IPS-20b (cell line): ENCODE data around the gene SLC49A3.

Source experiments
- H3K27ac ChIP-seq: one replicate; pipeline ENCODE4 v1.5.1; 2013; ENCODE audit warnings: low read length
- H3K27me3 ChIP-seq: 2 replicates; pipeline ENCODE4 v1.6.1; 2013; ENCODE audit warnings: mild to moderate bottlenecking, low read length, inconsistent platforms; ENCODE audit not compliant: insufficient read depth
- H3K36me3 ChIP-seq: 2 replicates; pipeline ENCODE4 v1.6.1; 2013; ENCODE audit warnings: low read depth, mild to moderate bottlenecking, inconsistent platforms, low read length, moderate library complexity; ENCODE audit not compliant: insufficient read depth
- H3K4me1 ChIP-seq: 2 replicates; pipeline ENCODE4 v1.6.1; 2013; ENCODE audit warnings: mild to moderate bottlenecking, control low read depth, inconsistent platforms, low read length, moderate library complexity; ENCODE audit not compliant: insufficient read depth
- H3K4me3 ChIP-seq: 2 replicates; pipeline ENCODE4 v1.5.1; 2013; ENCODE audit warnings: mild to moderate bottlenecking, low read length, inconsistent platforms
- H3K9ac ChIP-seq: 2 replicates; pipeline ENCODE4 v1.6.1; 2013; ENCODE audit warnings: low read depth, mild to moderate bottlenecking, inconsistent platforms, low read length, moderate library complexity
- H3K9me3 ChIP-seq: 2 replicates; pipeline ENCODE4 v1.6.1; 2013; ENCODE audit warnings: mild to moderate bottlenecking, low read depth, low read length, inconsistent platforms; ENCODE audit not compliant: insufficient read depth

SLC49A3 gene

GRCh38 chr4:666822-667544, 22.0 kb downstream of the SLC49A3 start:
- peaks cover 14% of the 10 kb centered on the region for H3K36me3 ChIP-seq
- no peaks in the 10 kb centered on the region for H3K27me3 ChIP-seq

DNA sequence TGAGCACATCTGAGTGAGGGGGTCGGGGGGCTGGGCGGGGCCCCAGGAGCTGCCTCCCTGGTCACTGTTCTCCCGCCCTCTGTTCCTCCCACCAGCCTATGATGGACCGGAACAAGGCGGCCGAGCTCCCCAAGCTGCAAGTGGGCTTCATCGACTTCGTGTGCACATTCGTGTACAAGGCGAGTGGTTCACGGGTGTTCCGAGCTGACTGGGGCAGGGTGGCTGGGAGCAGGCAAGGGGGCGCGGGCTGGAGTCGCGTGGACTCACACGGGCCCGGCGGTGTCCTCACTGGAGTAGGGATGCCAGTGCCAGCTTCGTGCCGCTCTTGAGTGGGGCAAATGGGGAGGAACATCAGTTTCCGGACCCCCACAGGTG, 22.5 kb downstream of the SLC49A3 start:
- no peaks in the 10 kb centered on the region for H3K4me1 ChIP-seq
- no peak overlapping the region for H3K27ac ChIP-seq
- no peak overlapping the region for H3K4me3 ChIP-seq
- H3K27me3 ChIP-seq, result no peaks in the 10 kb centered on the region
- H3K36me3 ChIP-seq, result peaks cover 9% of the 10 kb centered on the region
- H3K9ac ChIP-seq, result no peak overlapping the region
- no peaks in the 10 kb centered on the region for H3K9me3 ChIP-seq

More at GRCh38 chr4:666822-667544, 22.0 kb downstream of the SLC49A3 start:
- Histone ChIP-seq H3K27ac (no peak overlapping the region), H3K4me1 (no peaks in the 10 kb centered on the region), H3K9ac (no peak overlapping the region), H3K4me3 (no peak overlapping the region), H3K9me3 (no peaks in the 10 kb centered on the region)

DNA sequence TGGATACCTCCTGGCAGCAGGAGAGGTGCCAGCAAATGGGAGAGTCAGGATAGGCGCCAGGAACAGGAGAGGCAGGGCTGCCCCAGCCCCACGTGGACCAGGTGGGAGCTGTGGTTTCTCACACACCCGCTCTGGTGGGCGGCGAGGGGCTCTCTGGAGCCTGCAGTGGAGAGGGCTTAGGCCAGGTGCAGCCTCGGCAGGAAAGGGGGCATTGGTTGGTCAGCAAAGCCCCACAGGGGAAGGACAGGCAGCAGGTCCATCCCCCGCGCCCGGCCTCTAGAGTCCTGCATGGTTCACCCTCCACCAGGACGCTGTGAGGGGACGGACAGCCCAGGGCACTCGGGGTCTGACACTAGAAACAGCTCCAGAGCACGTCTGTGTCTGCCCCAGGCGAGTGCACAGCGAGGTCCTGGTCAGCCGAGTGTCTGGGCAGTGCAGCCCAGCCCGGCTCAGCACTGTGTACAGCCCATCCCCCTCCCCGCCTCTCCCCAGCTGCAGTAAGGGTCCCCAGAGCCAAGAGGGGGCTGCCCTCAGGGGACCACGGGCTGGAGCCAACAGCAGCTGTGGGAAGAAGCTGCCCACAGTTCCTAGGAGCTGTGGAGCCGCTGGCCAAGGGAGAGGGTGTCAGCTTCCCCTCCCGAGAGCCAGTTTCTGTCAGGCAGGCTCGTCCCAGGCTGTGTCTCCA, 23.1 kb downstream of the SLC49A3 start:
- H3K9ac ChIP-seq, result no peak overlapping the region
- no peaks in the 10 kb centered on the region for H3K27me3 ChIP-seq
- H3K36me3 ChIP-seq, result peaks cover 3% of the 10 kb centered on the region; the same call in 1 of the 2 replicates
- H3K4me1 ChIP-seq, result no peaks in the 10 kb centered on the region
- H3K27ac ChIP-seq, result no peak overlapping the region
- no peaks in the 10 kb centered on the region for H3K9me3 ChIP-seq
- H3K4me3 ChIP-seq, result no peak overlapping the region

DNA sequence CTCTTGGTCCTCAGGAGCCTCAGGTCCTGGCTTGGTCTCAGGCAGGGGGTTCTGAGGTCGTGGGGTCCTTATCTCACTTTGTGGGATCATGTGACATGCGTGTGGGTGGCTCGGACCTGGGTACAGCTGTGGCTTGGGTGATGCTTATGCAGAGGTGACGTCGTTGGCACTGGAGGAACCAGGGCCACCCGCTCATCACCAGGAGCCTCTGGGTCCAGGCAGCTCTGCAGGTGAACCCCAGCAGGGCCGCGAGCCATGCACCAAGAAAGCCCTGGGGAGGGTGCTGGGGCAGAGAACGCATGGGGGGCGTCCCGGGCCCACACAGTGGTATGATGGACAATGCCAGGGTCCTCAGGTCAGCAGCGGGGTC, 23.6 kb downstream of the SLC49A3 start:
- Histone ChIP-seq H3K9ac (no peak overlapping the region), H3K36me3 (no peaks in the 10 kb centered on the region), H3K27ac (no peak overlapping the region)

GRCh38 chr4:664713-665231, 24.2 kb downstream of the SLC49A3 start:
- no peaks in the 10 kb centered on the region for H3K36me3 ChIP-seq
- no peak overlapping the region; the same call in 1 of the 2 replicates for H3K9ac ChIP-seq
- H3K4me3 ChIP-seq, result no peak overlapping the region
- no peaks in the 10 kb centered on the region for H3K4me1 ChIP-seq
- no peaks in the 10 kb centered on the region for H3K9me3 ChIP-seq
- H3K27me3 ChIP-seq, result no peaks in the 10 kb centered on the region
- no peak overlapping the region for H3K27ac ChIP-seq

More for the DNA sequence above, 23.6 kb downstream of the SLC49A3 start:
- H3K4me1 ChIP-seq, result no peaks in the 10 kb centered on the region
- no peaks in the 10 kb centered on the region for H3K27me3 ChIP-seq
- no peak overlapping the region for H3K4me3 ChIP-seq
- no peaks in the 10 kb centered on the region for H3K9me3 ChIP-seq

- Histone ChIP-seq H3K27ac (peak overlapping the region; percentile 54), H3K27me3 (no peaks in the 10 kb centered on the region), H3K4me3 (peak overlapping the region; percentile 83), H3K4me1 (no peaks in the 10 kb centered on the region), H3K36me3 (no peaks in the 10 kb centered on the region), H3K9me3 (no peaks in the 10 kb centered on the region), H3K9ac (peak overlapping the region; percentile 83; the same call in 1 of the 2 replicates)
These were observed 25.2 kb downstream of the SLC49A3 start for GRCh38 chr4:663438-664428.

- Histone ChIP-seq H3K9ac (peak overlapping the region; percentile 83; the same call in 1 of the 2 replicates), H3K4me3 (peak overlapping the region; percentile 83; the same call in 1 of the 2 replicates), H3K4me1 (no peaks in the 10 kb centered on the region), H3K27ac (no peak overlapping the region), H3K9me3 (no peaks in the 10 kb centered on the region), H3K36me3 (no peaks in the 10 kb centered on the region), H3K27me3 (no peaks in the 10 kb centered on the region)
These were observed 25.9 kb downstream of the SLC49A3 start for GRCh38 chr4:663046-663437.

DNA sequence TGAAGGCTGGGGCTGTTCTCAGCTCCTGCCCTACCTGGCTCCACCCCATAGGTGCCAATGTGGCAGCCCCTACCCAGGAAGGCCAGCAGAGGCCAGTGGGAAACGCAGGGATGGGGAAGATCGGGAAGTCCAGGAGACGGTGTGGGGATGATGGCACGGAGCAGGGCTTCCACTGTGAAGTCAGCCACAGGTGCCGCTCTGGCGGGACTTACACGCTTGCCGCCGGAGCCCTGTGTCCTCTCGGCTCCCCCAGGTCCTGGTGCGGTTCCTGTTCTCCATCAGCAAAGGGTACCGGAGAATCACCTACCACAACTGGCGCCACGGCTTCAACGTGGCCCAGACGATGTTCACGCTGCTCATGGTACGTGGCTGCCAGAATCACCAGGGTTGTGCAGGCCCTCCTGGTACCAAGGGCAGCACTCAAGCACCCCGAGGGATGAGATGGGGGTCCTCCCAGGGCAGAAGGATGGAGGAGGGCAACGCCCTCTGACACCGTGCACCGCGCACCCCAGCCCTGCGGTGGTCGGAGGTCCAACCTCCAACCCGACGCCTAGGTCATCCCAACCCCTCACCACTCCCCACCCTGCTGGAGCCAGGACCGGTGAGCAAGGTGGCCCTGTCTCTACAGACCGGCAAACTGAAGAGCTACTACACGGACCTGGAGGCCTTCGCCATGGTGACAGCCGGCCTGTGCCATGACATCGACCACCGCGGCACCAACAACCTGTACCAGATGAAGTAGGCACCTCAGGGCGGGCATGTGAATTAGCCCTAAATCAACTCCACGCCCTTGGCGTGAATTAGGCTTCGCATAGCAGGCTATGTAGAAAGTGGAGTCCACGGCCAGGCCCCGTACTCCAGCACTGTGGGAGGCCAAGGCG, 26.8 kb downstream of the SLC49A3 start:
- Histone ChIP-seq H3K9me3 (no peaks in the 10 kb centered on the region), H3K36me3 (no peaks in the 10 kb centered on the region), H3K4me1 (no peaks in the 10 kb centered on the region), H3K9ac (no peak overlapping the region), H3K27ac (no peak overlapping the region), H3K4me3 (no peak overlapping the region), H3K27me3 (no peaks in the 10 kb centered on the region)

DNA sequence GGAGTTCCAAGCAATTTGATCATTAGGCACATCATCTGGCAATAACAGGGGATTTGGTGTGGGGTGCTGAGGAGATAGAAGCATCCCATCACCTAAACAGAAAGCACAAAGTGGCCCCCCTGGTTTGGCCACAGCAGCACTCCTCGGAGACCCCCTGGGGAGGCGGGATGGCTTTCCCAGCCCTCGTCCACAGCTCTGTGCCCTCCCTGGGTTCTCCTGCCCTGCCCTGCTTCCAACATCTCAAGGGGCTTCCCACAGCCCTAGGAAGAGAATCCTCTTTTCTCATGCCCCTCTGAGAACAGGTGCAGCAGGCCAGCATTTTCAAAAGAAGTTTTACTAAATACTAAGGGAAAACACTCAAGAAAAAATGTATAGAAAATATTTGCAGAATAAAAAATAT, 27.7 kb downstream of the SLC49A3 start:
- Histone ChIP-seq H3K4me3 (no peak overlapping the region), H3K9ac (no peak overlapping the region), H3K36me3 (no peaks in the 10 kb centered on the region), H3K27me3 (no peaks in the 10 kb centered on the region), H3K9me3 (no peaks in the 10 kb centered on the region), H3K27ac (no peak overlapping the region), H3K4me1 (no peaks in the 10 kb centered on the region)

DNA sequence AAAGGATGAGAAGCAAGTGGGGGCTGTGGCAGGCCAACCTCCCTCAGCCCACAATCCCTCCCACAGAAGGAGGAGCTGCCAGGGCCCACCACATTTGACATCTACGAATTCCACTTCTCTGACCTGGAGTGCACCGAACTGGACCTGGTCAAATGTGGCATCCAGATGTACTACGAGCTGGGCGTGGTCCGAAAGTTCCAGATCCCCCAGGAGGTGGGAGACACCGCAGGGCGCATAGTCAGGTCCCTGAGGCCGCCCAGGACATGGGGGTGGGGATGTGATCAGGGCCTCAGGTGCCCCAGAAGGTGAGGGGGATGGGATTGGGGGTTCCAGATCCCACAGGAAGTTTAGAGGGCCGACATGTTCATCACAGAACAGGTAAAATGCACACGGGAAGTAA, 28.6 kb downstream of the SLC49A3 start:
- Histone ChIP-seq H3K36me3 (no peaks in the 10 kb centered on the region), H3K9me3 (no peaks in the 10 kb centered on the region), H3K27me3 (no peaks in the 10 kb centered on the region), H3K9ac (no peak overlapping the region), H3K4me1 (no peaks in the 10 kb centered on the region), H3K27ac (no peak overlapping the region), H3K4me3 (no peak overlapping the region)
